Sigmoid colon (tissue), 7 donors: Measurements from ENCODE around the gene CHI3L2. TPM values are rescaled to one million over a fixed set of nuclear protein-coding genes. Genes with fewer than 3 reads are reported as not detected.

ENCODE experiments used
- DNase-seq: peaks from one replicate; pipeline ENCODE4 v3.0.0-alpha.2; 2019
- H3K27ac ChIP-seq, 4 donors: fragments of 200-600 bp; sonication (generic); one replicate each; pipeline ENCODE4 v1.5.1; 2016 to 2019; ENCODE audit warnings: mild to moderate bottlenecking in 1 of 4
- H3K27me3 ChIP-seq, 3 donors: fragments of 200-600 bp; sonication (generic); one replicate each; pipeline ENCODE4 v1.5.1; 2019; ENCODE audit warnings: mild to moderate bottlenecking in 1 of 3
- H3K36me3 ChIP-seq, 4 donors: fragments of 200-600 bp; sonication (generic); one replicate each; pipeline ENCODE4 v1.5.1; 2016 to 2019
- H3K4me1 ChIP-seq, 4 donors: fragments of 200-600 bp; sonication (generic); one replicate each; pipeline ENCODE4 v1.5.1; 2017 to 2019
- H3K4me3 ChIP-seq, 4 donors: fragments of 200-600 bp; sonication (generic); one replicate each; pipeline ENCODE4 v1.5.1; 2017 to 2019; ENCODE audit warnings: mild to moderate bottlenecking in 2 of 4, moderate library complexity in 1 of 4
- H3K9me3 ChIP-seq, 4 donors: fragments of 200-600 bp in 3 of 4; sonication (generic) in 3 of 4; one replicate each; pipeline versions ENCODE4 v1.5.1 to v1.6.1; 2013 to 2019
- CTCF ChIP-seq, 4 experiments: fragments of 450-650 bp in 3 of 4; fragments of 200-600 bp in 1 of 4; IDR thresholded peaks; one replicate each; pipeline ENCODE4 v1.5.1; 2016 to 2019; ENCODE audit warnings: antibody characterized with exemption in 4 of 4, mild to moderate bottlenecking in 3 of 4, moderate library complexity in 2 of 4
- EP300 ChIP-seq, 4 donors: sonication (generic); formaldehyde crosslinking; IDR thresholded peaks; one replicate each; pipeline ENCODE4 v1.6.1; 2017; ENCODE audit warnings: antibody characterized with exemption in 4 of 4
- POLR2A ChIP-seq, 2 donors: fragments of 450-650 bp; IDR thresholded peaks; one replicate each; pipeline ENCODE4 v1.6.1; 2016; ENCODE audit warnings: antibody characterized with exemption in 2 of 2, mild to moderate bottlenecking in 2 of 2, moderate library complexity in 2 of 2
- POLR2AphosphoS5 ChIP-seq, 4 donors: sonication (generic); formaldehyde crosslinking; IDR thresholded peaks; one replicate each; pipeline ENCODE4 v1.6.1; 2017; ENCODE audit warnings: antibody characterized with exemption in 4 of 4
- WGBS, 2 donors: extraction: QIAGEN DNeasy Blood & Tissue Kit; methylation state at CpG; one replicate each; pipeline ENCODE4 v1.1.7; 2013; 5-methylcytosine and 5-hydroxymethylcytosine counted together
- intact Hi-C: fragments of 100-400 bp; cut with DNase I; formaldehyde crosslinking; loops from one replicate; pipeline ENCODE4 v1.15.1; 2023
- polyA plus RNA-seq, 3 donors: library from polyadenylated mRNA; stranded (reverse); fragments of 200-250 nt; gene quantifications; one replicate each; pipeline ENCODE4 v1.2.3, GENCODE V29; 2013
- total RNA-seq, 4 donors: library from RNA; depleted of rRNA; stranded (reverse); fragments of >200 nt; gene quantifications; one replicate each; pipeline ENCODE4 v1.1.0, GENCODE V29; 2016
- donor health status: healthy with polysubstance abuse.
- donor health status: Bipolar disorder and iron deficiency.
- donor health status: healthy.

CHI3L2 gene, protein sequence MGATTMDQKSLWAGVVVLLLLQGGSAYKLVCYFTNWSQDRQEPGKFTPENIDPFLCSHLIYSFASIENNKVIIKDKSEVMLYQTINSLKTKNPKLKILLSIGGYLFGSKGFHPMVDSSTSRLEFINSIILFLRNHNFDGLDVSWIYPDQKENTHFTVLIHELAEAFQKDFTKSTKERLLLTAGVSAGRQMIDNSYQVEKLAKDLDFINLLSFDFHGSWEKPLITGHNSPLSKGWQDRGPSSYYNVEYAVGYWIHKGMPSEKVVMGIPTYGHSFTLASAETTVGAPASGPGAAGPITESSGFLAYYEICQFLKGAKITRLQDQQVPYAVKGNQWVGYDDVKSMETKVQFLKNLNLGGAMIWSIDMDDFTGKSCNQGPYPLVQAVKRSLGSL
- total RNA-seq (1 to 10 TPM in 2 of 4 donors, under 1 TPM in 1, not detected in 1; 0.71 to 2.6 (median 1.8) TPM), polyA plus RNA-seq (10 to 100 TPM in 1 of 3 donors, not detected in 2; 11.0 TPM)

DNA sequence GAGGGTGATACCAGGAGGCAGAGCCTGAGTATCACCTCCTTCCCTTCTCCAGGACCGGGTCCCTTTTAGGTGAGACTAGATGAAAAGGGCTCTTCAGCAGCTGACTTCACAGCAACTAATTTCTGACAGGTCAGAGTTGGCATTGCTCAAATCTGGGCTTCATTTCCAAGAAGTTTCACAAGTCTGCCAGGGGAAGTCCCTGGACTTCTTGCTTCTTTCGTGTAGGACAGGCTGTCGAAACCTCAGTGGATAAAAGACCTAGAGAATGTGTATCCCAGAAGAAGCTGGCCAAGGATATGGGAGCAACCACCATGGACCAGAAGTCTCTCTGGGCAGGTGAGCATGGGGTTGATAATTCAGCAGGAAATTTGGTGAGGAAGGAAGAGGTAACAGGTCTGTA is at the start of gene CHI3L2:
Gene CHI3L2 (plus strand): TSS at position 280 of the 400 bp plus-strand sequence. CDS start 17 bp downstream, at position 297.
- Histone ChIP-seq H3K9me3 (no peaks in the 10 kb centered on the region), H3K27ac (peak within 1 kb of the TSS in 1 of 4 donors; percentile 28), H3K4me3 (no peak within 1 kb of the TSS), H3K36me3 (no peaks in the 10 kb centered on the region), H3K27me3 (no peaks in the 10 kb centered on the region), H3K4me1 (peaks cover 0 to 6% (median 0%) of the 10 kb centered on the region in 4 donors)
- DNase-seq, result no peak
- 72 to 88% methylated on average over 3 of the region's 3 CpGs for WGBS, 2 donors
- intact Hi-C loops, result loop anchor here (1.0 kb wide), 1 partner anchor 173 kb away; no protein-coding TSS in a partner anchor
- TF ChIP-seq POLR2AphosphoS5 (IDR thresholded peaks at IDR 0.05), result no peak
- no peak for TF ChIP-seq CTCF (IDR thresholded peaks at IDR 0.05)
- TF ChIP-seq POLR2A (IDR thresholded peaks at IDR 0.05), result no peak
- no peak for TF ChIP-seq EP300 (IDR thresholded peaks at IDR 0.05)

DNA sequence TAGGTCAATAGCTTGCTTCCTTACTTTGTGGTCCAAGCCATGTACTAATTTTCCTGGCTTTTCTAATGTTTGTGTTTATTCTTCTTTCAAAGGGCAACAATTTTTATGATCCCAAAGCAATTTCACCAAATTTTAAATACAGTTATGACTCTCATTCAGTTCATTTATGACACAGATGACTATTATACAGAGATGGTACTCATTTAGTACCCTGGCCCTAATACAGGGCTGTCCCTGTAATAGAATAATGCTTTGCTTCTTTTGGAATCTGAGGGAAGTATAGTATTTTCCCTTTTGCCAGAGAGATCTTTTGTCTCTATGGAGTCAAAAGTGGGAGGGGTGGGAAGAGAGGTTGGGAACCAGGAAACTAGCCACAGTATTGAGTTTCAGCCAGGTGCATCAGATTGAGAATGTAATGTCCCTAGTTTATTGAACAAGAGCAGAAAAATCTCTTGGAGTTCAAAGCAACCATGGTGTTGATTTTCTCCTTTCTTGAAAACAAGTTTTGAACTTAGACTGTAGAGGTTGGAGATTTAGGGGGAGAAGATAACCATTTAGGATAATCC is 47.5 kb upstream of the CHI3L2 start:
- no peak overlapping the region for H3K27ac ChIP-seq
- H3K9me3 ChIP-seq, result no peaks in the 10 kb centered on the region
- no peaks in the 10 kb centered on the region for H3K4me1 ChIP-seq
- H3K36me3 ChIP-seq, result peaks cover 5 to 66% (median 9%) of the 10 kb centered on the region in 4 donors
- intact Hi-C loops, result no loop called here
- TF ChIP-seq POLR2A (IDR thresholded peaks at IDR 0.05) (no peak), CTCF (IDR thresholded peaks at IDR 0.05) (no peak), POLR2AphosphoS5 (IDR thresholded peaks at IDR 0.05) (no peak), EP300 (IDR thresholded peaks at IDR 0.05) (no peak)
- H3K27me3 ChIP-seq, result no peaks in the 10 kb centered on the region
- DNase-seq, result no peak
- H3K4me3 ChIP-seq, result no peak overlapping the region

- TF ChIP-seq EP300 (IDR thresholded peaks at IDR 0.05) (no peak), POLR2AphosphoS5 (IDR thresholded peaks at IDR 0.05) (no peak), CTCF (IDR thresholded peaks at IDR 0.05) (no peak), POLR2A (IDR thresholded peaks at IDR 0.05) (no peak)
- WGBS, 2 donors, result 60 to 83% methylated on average over 2 of the region's 2 CpGs
- intact Hi-C loops, result no loop called here
Measured at GRCh38 chr1:111182052-111182451, 45.5 kb upstream of the CHI3L2 start.

GRCh38 chr1:111183308-111184069 is 44.0 kb upstream of the CHI3L2 start:
- 81 to 86% methylated on average over 6 of the region's 6 CpGs for WGBS, 2 donors
- no peak overlapping the region for H3K4me3 ChIP-seq
- no peaks in the 10 kb centered on the region for H3K4me1 ChIP-seq
- intact Hi-C loops, result no loop called here
- no peak for DNase-seq
- peaks cover 16 to 65% (median 16%) of the 10 kb centered on the region in 4 donors for H3K36me3 ChIP-seq
- no peaks in the 10 kb centered on the region for H3K27me3 ChIP-seq
- TF ChIP-seq EP300 (IDR thresholded peaks at IDR 0.05) (no peak), POLR2AphosphoS5 (IDR thresholded peaks at IDR 0.05) (no peak), POLR2A (IDR thresholded peaks at IDR 0.05) (no peak), CTCF (IDR thresholded peaks at IDR 0.05) (no peak)
- H3K9me3 ChIP-seq, result no peaks in the 10 kb centered on the region
- H3K27ac ChIP-seq, result no peak overlapping the region

More at GRCh38 chr1:111182052-111182451, 45.5 kb upstream of the CHI3L2 start:
- Histone ChIP-seq H3K9me3 (no peaks in the 10 kb centered on the region), H3K4me1 (no peaks in the 10 kb centered on the region), H3K36me3 (peaks cover 5 to 63% (median 8%) of the 10 kb centered on the region in 4 donors), H3K27me3 (no peaks in the 10 kb centered on the region), H3K27ac (no peak overlapping the region), H3K4me3 (no peak overlapping the region)
- no peak for DNase-seq
